PC-3 (cell line): ENCODE data around the gene MSMO1. TPM values are rescaled to one million over a fixed set of nuclear protein-coding genes. Genes with fewer than 3 reads are reported as not detected.

Source experiments
- ATAC-seq: fragments of 200-7000 bp; cut with Tn5 transposase; 2 replicates; pipeline ENCODE4 v1.9.1; 2020; ENCODE audit warnings: mild to moderate bottlenecking, moderate library complexity
- BruUV-seq: library from RNA; stranded (reverse); fragments of 400-500 nt; replicated peaks from 2 replicates; lab custom pipeline; 2021; lab: Mats Ljungman, UMichigan
- CTCF ChIA-PET: fragments of 300-600 bp; sonication (Branson Sonifier 250); formaldehyde crosslinking; loops from one replicate; lab custom pipeline; 2022; ENCODE audit warnings: antibody characterized with exemption; lab: Charles Lee
- POLR2A ChIA-PET: fragments of 300-600 bp; sonication (Branson Sonifier 250); formaldehyde crosslinking; loops from one replicate; lab custom pipeline; 2022; ENCODE audit warnings: antibody characterized with exemption; ENCODE audit not compliant: unreplicated experiment; lab: Charles Lee
- DNase-seq: peaks from one replicate; pipeline ENCODE4 v3.0.0-alpha.2; 2015
- H2AFZ ChIP-seq: fragments of 300-600 bp; sonication (generic); 2 replicates; pipeline ENCODE4 v1.6.0; 2016; ENCODE audit warnings: antibody characterized with exemption, low read length
- H3F3A ChIP-seq: fragments of 300-600 bp; sonication (generic); one replicate; pipeline ENCODE4 v1.6.0; 2017; ENCODE audit warnings: antibody characterized with exemption, low read length, control low read depth, mild to moderate bottlenecking; ENCODE audit not compliant: unreplicated experiment
- H3K27ac ChIP-seq: fragments of 300-600 bp; sonication (generic); 2 replicates; pipeline ENCODE4 v1.5.1; 2016; ENCODE audit warnings: mild to moderate bottlenecking, low read length
- H3K27me3 ChIP-seq: fragments of 300-600 bp; sonication (generic); 2 replicates; pipeline ENCODE4 v1.6.1; 2016; ENCODE audit warnings: low read length, mixed read lengths
- H3K36me3 ChIP-seq: fragments of 300-600 bp; sonication (generic); 2 replicates; pipeline ENCODE4 v1.6.1; 2016; ENCODE audit warnings: low read depth, mixed run types, low read length, mixed read lengths
- H3K4me1 ChIP-seq: fragments of 300-600 bp; sonication (generic); 2 replicates; pipeline ENCODE4 v1.5.1; 2016; ENCODE audit warnings: low read length; ENCODE audit not compliant: insufficient read depth
- H3K4me2 ChIP-seq: fragments of 300-600 bp; sonication (generic); 2 replicates; pipeline ENCODE4 v1.6.0; 2016; ENCODE audit warnings: low read length
- H3K4me3 ChIP-seq: fragments of 300-600 bp; sonication (generic); 2 replicates; pipeline ENCODE4 v1.5.1; 2016; ENCODE audit warnings: mild to moderate bottlenecking, low read length, mixed read lengths
- H3K79me2 ChIP-seq: fragments of 300-600 bp; sonication (generic); 2 replicates; pipeline ENCODE4 v1.6.1; 2017; ENCODE audit warnings: low read length, mixed read lengths
- H3K9ac ChIP-seq: fragments of 300-600 bp; sonication (generic); 2 replicates; pipeline ENCODE4 v1.6.0; 2016; ENCODE audit warnings: mild to moderate bottlenecking, low read length
- H3K9me2 ChIP-seq: fragments of 300-600 bp; sonication (generic); replicated peaks from 2 replicates; pipeline ENCODE4 v1.6.1; 2016; ENCODE audit warnings: mixed run types, low read length, mixed read lengths
- H3K9me3 ChIP-seq: fragments of 300-600 bp; sonication (generic); 2 replicates; pipeline ENCODE4 v1.6.1; 2016; ENCODE audit warnings: low read length, mixed read lengths
- H4K20me1 ChIP-seq: fragments of 300-600 bp; sonication (generic); 2 replicates; pipeline ENCODE4 v1.6.1; 2016; ENCODE audit warnings: low read length, mixed read lengths
- EZH2 ChIP-seq: fragments of 300-600 bp; sonication (generic); IDR thresholded peaks from one replicate; pipeline ENCODE4 v1.6.1; 2017; ENCODE audit warnings: antibody characterized with exemption, mild to moderate bottlenecking, low read length; ENCODE audit not compliant: unreplicated experiment
- EZH2phosphoT487 ChIP-seq: fragments of 300-600 bp; sonication (generic); IDR thresholded peaks from 2 replicates; pipeline ENCODE4 v1.6.1; 2018; ENCODE audit warnings: mild to moderate bottlenecking, antibody characterized with exemption, low read length, borderline replicate concordance
- intact Hi-C: fragments of 100-400 bp; cut with micrococcal nuclease; formaldehyde crosslinking; loops from 2 replicates; pipeline ENCODE4 v1.9.0; 2023
- total RNA-seq: library from RNA; depleted of rRNA; stranded (reverse); fragments of >200 nt; gene quantifications from 2 replicates; pipeline ENCODE4 v1.2.3, GENCODE V29; 2014
- TF ChIP-seq, protein P1 (sequence below): fragments of 300-600 bp; sonication (generic); conservative IDR thresholded peaks from 2 replicates; pipeline ENCODE4 v1.5.1; 2017; ENCODE audit warnings: antibody characterized with exemption, low read depth, mild to moderate bottlenecking, low read length

Gene MSMO1
- total RNA-seq, 1 experiment from 2014 or later = 37.6 TPM

GRCh38 chr4:165309456-165309855 is 18.0 kb upstream of the MSMO1 start:
- Histone ChIP-seq H2AFZ (no peak overlapping the region), H3K27ac (no peak overlapping the region), H3K4me2 (no peak overlapping the region), H3K9me2 (no peaks in the 10 kb centered on the region), H3K4me1 (peaks cover 25% of the 10 kb centered on the region), H3K27me3 (no peaks in the 10 kb centered on the region), H3K9ac (no peak overlapping the region), H3K79me2 (no peaks in the 10 kb centered on the region), H3F3A (no peaks in the 10 kb centered on the region), H4K20me1 (no peaks in the 10 kb centered on the region), H3K4me3 (no peak overlapping the region), H3K9me3 (no peaks in the 10 kb centered on the region), H3K36me3 (no peaks in the 10 kb centered on the region; the same call in 1 of the 2 replicates)
- POLR2A ChIA-PET = no interaction called here
- intact Hi-C loops = no loop called here
- CTCF ChIA-PET = no interaction called here
- DNase-seq (no peak), ATAC-seq (no peak)
- no TSS peak for BruUV-seq
- TF ChIP-seq EZH2 = no peak
- no peak for TF ChIP-seq EZH2phosphoT487
- TF ChIP-seq, protein P1, sequence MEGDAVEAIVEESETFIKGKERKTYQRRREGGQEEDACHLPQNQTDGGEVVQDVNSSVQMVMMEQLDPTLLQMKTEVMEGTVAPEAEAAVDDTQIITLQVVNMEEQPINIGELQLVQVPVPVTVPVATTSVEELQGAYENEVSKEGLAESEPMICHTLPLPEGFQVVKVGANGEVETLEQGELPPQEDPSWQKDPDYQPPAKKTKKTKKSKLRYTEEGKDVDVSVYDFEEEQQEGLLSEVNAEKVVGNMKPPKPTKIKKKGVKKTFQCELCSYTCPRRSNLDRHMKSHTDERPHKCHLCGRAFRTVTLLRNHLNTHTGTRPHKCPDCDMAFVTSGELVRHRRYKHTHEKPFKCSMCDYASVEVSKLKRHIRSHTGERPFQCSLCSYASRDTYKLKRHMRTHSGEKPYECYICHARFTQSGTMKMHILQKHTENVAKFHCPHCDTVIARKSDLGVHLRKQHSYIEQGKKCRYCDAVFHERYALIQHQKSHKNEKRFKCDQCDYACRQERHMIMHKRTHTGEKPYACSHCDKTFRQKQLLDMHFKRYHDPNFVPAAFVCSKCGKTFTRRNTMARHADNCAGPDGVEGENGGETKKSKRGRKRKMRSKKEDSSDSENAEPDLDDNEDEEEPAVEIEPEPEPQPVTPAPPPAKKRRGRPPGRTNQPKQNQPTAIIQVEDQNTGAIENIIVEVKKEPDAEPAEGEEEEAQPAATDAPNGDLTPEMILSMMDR = no peak

- ChIA-PET POLR2A (no interaction called here), CTCF (no interaction called here)
- Histone ChIP-seq H2AFZ (no peak overlapping the region), H3K9ac (no peak overlapping the region), H3K36me3 (no peaks in the 10 kb centered on the region; the same call in 1 of the 2 replicates), H3K4me2 (no peak overlapping the region), H3K27ac (no peak overlapping the region), H3K27me3 (no peaks in the 10 kb centered on the region), H3K9me2 (no peaks in the 10 kb centered on the region), H3K4me3 (no peak overlapping the region), H3K4me1 (peaks cover 25% of the 10 kb centered on the region), H3K79me2 (no peaks in the 10 kb centered on the region), H3F3A (no peaks in the 10 kb centered on the region), H4K20me1 (no peaks in the 10 kb centered on the region), H3K9me3 (no peaks in the 10 kb centered on the region)
- intact Hi-C loops = loop anchor here (5.0 kb wide), 1 partner anchor 100 kb away; no protein-coding TSS in a partner anchor
- TF ChIP-seq EZH2 = no peak
- TF ChIP-seq, protein P1 = no peak
- no peak for TF ChIP-seq EZH2phosphoT487
- peak; percentile 68 for DNase-seq
- peak; percentile 84 for ATAC-seq
- BruUV-seq = no TSS peak
Observed at GRCh38 chr4:165312506-165312905, 15.0 kb upstream of the MSMO1 start.

DNA sequence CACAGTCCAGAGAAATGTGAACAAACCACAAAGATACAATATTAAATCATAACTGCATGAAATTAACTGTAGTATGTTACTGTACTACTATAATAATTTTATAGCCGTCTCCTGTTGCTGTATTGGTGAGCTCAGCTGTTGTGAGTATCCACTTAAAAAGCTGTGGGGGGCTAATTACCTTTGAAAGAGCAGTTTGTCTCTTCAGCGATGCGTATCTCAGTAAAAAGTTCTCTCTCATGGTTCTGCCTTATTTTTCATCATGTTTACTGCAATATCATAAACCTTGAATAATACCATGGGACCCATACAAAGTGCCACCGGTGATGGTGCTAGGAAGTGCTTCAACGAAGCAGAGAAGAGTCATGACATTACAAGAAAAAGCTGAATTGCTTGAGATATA is 8.4 kb upstream of the MSMO1 start:
- H3K9ac ChIP-seq = no peak overlapping the region
- no peaks in the 10 kb centered on the region for H3K9me3 ChIP-seq
- H3K4me1 ChIP-seq = no peaks in the 10 kb centered on the region
- TF ChIP-seq, protein P1 = no peak
- TF ChIP-seq EZH2phosphoT487 (no peak), EZH2 (no peak)
- no peak for ATAC-seq
- H3K36me3 ChIP-seq = no peaks in the 10 kb centered on the region; the same call in 1 of the 2 replicates
- no peaks in the 10 kb centered on the region for H3K27me3 ChIP-seq
- no peak overlapping the region for H2AFZ ChIP-seq
- H3F3A ChIP-seq = no peaks in the 10 kb centered on the region
- no peaks in the 10 kb centered on the region for H3K79me2 ChIP-seq
- H4K20me1 ChIP-seq = no peaks in the 10 kb centered on the region
- CTCF ChIA-PET = no interaction called here
- no peaks in the 10 kb centered on the region for H3K9me2 ChIP-seq
- intact Hi-C loops = no loop called here
- H3K27ac ChIP-seq = no peak overlapping the region
- POLR2A ChIA-PET = no interaction called here
- no TSS peak for BruUV-seq
- no peak overlapping the region for H3K4me2 ChIP-seq
- DNase-seq = no peak
- no peak overlapping the region for H3K4me3 ChIP-seq
